GM23338 (cell line): ENCODE results near the gene GAPDH. TPM values are rescaled to one million over a fixed set of nuclear protein-coding genes. Genes with fewer than 3 reads are reported as not detected.

Experiments used
- ATAC-seq: fragments of 200-7000 bp; cut with Tn5 transposase; 3 replicates; pipeline ENCODE4 v1.9.1; 2020
- DNase-seq: peaks from one replicate; pipeline ENCODE4 v3.0.0-alpha.2; 2015; ENCODE audit warnings: low spot score
- H2AFZ ChIP-seq: fragments of 200-600 bp; sonication (generic); 2 replicates; pipeline ENCODE4 v1.8.0; 2016; ENCODE audit warnings: antibody characterized with exemption, mild to moderate bottlenecking, moderate library complexity
- H3F3A ChIP-seq: fragments of 200-600 bp; sonication (generic); replicated peaks from 2 replicates; pipeline ENCODE4 v1.8.0; 2017; ENCODE audit warnings: antibody characterized with exemption, mixed run types, low read depth
- H3K27ac ChIP-seq: fragments of 200-600 bp; sonication (generic); 2 replicates; pipeline ENCODE4 v1.6.1; 2016; ENCODE audit warnings: low read depth
- H3K27me3 ChIP-seq: fragments of 200-600 bp; sonication (generic); 2 replicates; pipeline ENCODE4 v1.8.0; 2016; ENCODE audit warnings: mild to moderate bottlenecking, mixed run types, moderate library complexity; ENCODE audit not compliant: insufficient read depth
- H3K36me3 ChIP-seq: fragments of 200-600 bp; sonication (generic); 2 replicates; pipeline ENCODE4 v1.8.0; 2016; ENCODE audit warnings: mild to moderate bottlenecking; ENCODE audit not compliant: insufficient read depth
- H3K4me1 ChIP-seq: fragments of 200-600 bp; sonication (generic); 2 replicates; pipeline ENCODE4 v1.8.0; 2016; ENCODE audit warnings: mild to moderate bottlenecking, moderate library complexity; ENCODE audit not compliant: insufficient read depth
- H3K4me2 ChIP-seq: fragments of 200-600 bp; sonication (generic); 2 replicates; pipeline ENCODE4 v1.7.1; 2017; ENCODE audit warnings: mixed run types
- H3K4me3 ChIP-seq: fragments of 200-600 bp; sonication (generic); 2 replicates; pipeline ENCODE4 v1.6.1; 2016; ENCODE audit warnings: mixed run types
- H3K79me2 ChIP-seq: fragments of 200-600 bp; sonication (generic); replicated peaks from 2 replicates; pipeline ENCODE4 v1.8.0; 2017; ENCODE audit warnings: mild to moderate bottlenecking; ENCODE audit not compliant: insufficient read depth
- H3K9me2 ChIP-seq: fragments of 200-600 bp; sonication (generic); 2 replicates; pipeline ENCODE4 v1.8.0; 2017; ENCODE audit not compliant: insufficient read depth
- H4K20me1 ChIP-seq: fragments of 200-600 bp; sonication (generic); replicated peaks from 2 replicates; pipeline ENCODE4 v1.8.0; 2017; ENCODE audit warnings: mild to moderate bottlenecking; ENCODE audit not compliant: insufficient read depth
- H3K27ac Mint-ChIP-seq: 2 replicates; pipeline ENCODE4 v1.8.0; 2020; ENCODE audit warnings: inconsistent platforms, mild to moderate bottlenecking, moderate library complexity, mixed read lengths
- H3K27me3 Mint-ChIP-seq: 3 replicates; pipeline ENCODE4 v1.8.0; 2022; ENCODE audit warnings: low read depth, mild to moderate bottlenecking, moderate library complexity, mixed read lengths, inconsistent platforms; ENCODE audit not compliant: insufficient read depth, poor library complexity
- H3K36me3 Mint-ChIP-seq: 3 replicates; pipeline ENCODE4 v1.8.0; 2021; ENCODE audit warnings: low read depth, mild to moderate bottlenecking, inconsistent platforms, moderate library complexity, mixed read lengths
- H3K4me1 Mint-ChIP-seq: 3 replicates; pipeline ENCODE4 v1.8.0; 2020; ENCODE audit warnings: mild to moderate bottlenecking, inconsistent platforms, mixed read lengths
- H3K4me3 Mint-ChIP-seq: 3 replicates; pipeline ENCODE4 v1.8.0; 2021; ENCODE audit warnings: moderate library complexity, mild to moderate bottlenecking, inconsistent platforms, mixed read lengths
- H3K9me3 Mint-ChIP-seq: 3 replicates; pipeline ENCODE4 v1.8.0; 2020; ENCODE audit warnings: moderate library complexity, mild to moderate bottlenecking, inconsistent platforms, mixed read lengths
- CREB1 ChIP-seq: fragments of 250-450 bp; sonication (Bioruptor Pico); IDR thresholded peaks from 2 replicates; pipeline ENCODE4 v1.5.0; 2020; ENCODE audit warnings: low read depth, mild to moderate bottlenecking, moderate library complexity
- EZH2 ChIP-seq: fragments of 200-600 bp; sonication (generic); IDR thresholded peaks from one replicate; pipeline ENCODE4 v1.8.0; 2017; ENCODE audit warnings: antibody characterized with exemption, mild to moderate bottlenecking, low read depth; ENCODE audit not compliant: unreplicated experiment
- EZH2phosphoT487 ChIP-seq: fragments of 200-600 bp; sonication (generic); IDR thresholded peaks from one replicate; pipeline ENCODE4 v1.8.1; 2018; ENCODE audit warnings: antibody characterized with exemption; ENCODE audit not compliant: unreplicated experiment
- NANOG ChIP-seq: IDR thresholded peaks from 2 replicates; pipeline ENCODE4 v1.6.1; 2016; ENCODE audit warnings: antibody characterized with exemption, borderline replicate concordance
- POLR2AphosphoS5 ChIP-seq: IDR thresholded peaks from 2 replicates; pipeline ENCODE4 v1.6.1; 2016; ENCODE audit warnings: antibody characterized with exemption, low read depth
- ZNF331 ChIP-seq: fragments of 250-450 bp; sonication (Bioruptor Pico); IDR thresholded peaks from 2 replicates; pipeline ENCODE4 v1.5.0; 2020; ENCODE audit warnings: low read depth, mild to moderate bottlenecking, moderate library complexity
- polyA plus RNA-seq: library from polyadenylated mRNA; unstranded; fragments of >200 nt; fragmentation: Nextera tagmentation; extraction: Ambion mirVana; gene quantifications from 2 replicates; pipeline ENCODE4 v1.2.1, GENCODE V29; 2016
- total RNA-seq: library from RNA; depleted of rRNA; stranded (reverse); fragments of >200 nt; shearing (Covaris generic); gene quantifications from 2 replicates; pipeline ENCODE4 v1.2.3, GENCODE V29; 2014
- TF ChIP-seq, protein P1 (sequence below), 2 experiments: fragments of 200-600 bp in 1 of 2; sonication (generic) in 1 of 2; conservative IDR thresholded peaks; 2 replicates each; pipeline versions ENCODE4 v1.5.1 to v1.6.1; 2016 to 2017; ENCODE audit warnings: antibody characterized with exemption in 2 of 2, low read depth in 2 of 2, mild to moderate bottlenecking in 2 of 2, moderate library complexity in 1 of 2
- TF ChIP-seq, protein P2 (sequence below): IDR thresholded peaks from 2 replicates; pipeline ENCODE4 v1.6.1; 2016; ENCODE audit warnings: antibody characterized with exemption

The GAPDH gene
- total and polyA plus RNA-seq, 2 experiments from 2014 or later = 5,853 to 6,219 TPM

DNA sequence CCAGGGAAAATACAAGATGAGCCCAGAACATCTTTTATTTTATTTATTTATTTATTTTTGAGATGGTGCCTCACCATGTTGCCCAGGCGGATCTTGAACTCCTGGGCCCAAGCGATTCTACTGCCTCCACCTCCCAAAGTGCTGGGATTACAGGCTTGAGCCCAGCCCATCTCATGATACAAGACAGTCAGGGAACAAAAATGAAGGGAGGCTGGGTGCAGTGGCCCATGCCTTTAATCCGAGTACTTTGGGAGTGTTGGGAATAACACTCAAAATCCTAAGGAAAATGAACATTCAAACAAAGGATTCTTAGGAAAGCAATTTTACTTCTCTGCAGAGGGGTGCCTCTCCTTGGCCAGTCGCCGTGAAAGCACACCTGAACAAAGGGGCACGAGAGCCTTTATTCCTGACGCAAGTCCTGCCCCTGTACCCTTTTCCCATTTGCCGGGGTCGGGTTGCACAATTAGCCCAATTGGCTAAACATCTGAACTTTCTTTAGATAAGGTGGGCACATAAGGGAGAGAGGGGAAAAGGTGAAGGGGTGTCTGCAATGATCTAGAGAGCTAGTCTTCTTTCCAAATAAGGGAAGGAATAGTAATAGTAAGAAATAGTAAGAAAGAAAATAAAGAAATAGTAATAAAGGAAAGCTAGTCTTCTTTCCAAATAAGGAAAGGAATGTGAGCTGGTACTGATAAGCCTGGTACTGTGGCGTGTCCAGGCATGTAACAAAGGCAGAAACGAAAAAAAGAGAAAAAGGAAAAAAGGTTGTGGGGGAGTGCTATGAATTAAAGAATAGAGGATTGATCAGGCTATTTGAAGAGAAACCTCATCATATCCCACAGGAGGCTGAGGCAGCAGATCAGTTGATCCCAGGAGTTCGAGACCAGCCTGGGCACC lies 27.0 kb upstream of the GAPDH start:
- peaks cover 54% of the 10 kb centered on the region for H3K36me3 Mint-ChIP-seq
- no peaks in the 10 kb centered on the region for H3K9me3 Mint-ChIP-seq
- no peaks in the 10 kb centered on the region for H3K27me3 ChIP-seq
- peak; percentile 90 for ATAC-seq
- 0 out of 2 replicates have a peak overlapping the region, but pooled peaks have one; percentile 7 for H3K4me2 ChIP-seq
- H3K27me3 Mint-ChIP-seq = peaks cover 1% of the 10 kb centered on the region
- peaks cover 7% of the 10 kb centered on the region; the same call in 1 of the 2 replicates for H3K4me1 ChIP-seq
- no peak overlapping the region for H2AFZ ChIP-seq
- peak; percentile 58 for DNase-seq
- H3K27ac Mint-ChIP-seq = peak overlapping the region; percentile 91
- H3K79me2 ChIP-seq = peaks cover 64% of the 10 kb centered on the region
- H3K4me3 Mint-ChIP-seq = no peak overlapping the region
- H3K4me3 ChIP-seq = no peak overlapping the region
- peak overlapping the region; percentile 55 for H3K27ac ChIP-seq
- peaks cover 42% of the 10 kb centered on the region for H3K36me3 ChIP-seq
- H3F3A ChIP-seq = no peaks in the 10 kb centered on the region
- peak; percentile 62 for TF ChIP-seq POLR2AphosphoS5
- TF ChIP-seq, protein P1, sequence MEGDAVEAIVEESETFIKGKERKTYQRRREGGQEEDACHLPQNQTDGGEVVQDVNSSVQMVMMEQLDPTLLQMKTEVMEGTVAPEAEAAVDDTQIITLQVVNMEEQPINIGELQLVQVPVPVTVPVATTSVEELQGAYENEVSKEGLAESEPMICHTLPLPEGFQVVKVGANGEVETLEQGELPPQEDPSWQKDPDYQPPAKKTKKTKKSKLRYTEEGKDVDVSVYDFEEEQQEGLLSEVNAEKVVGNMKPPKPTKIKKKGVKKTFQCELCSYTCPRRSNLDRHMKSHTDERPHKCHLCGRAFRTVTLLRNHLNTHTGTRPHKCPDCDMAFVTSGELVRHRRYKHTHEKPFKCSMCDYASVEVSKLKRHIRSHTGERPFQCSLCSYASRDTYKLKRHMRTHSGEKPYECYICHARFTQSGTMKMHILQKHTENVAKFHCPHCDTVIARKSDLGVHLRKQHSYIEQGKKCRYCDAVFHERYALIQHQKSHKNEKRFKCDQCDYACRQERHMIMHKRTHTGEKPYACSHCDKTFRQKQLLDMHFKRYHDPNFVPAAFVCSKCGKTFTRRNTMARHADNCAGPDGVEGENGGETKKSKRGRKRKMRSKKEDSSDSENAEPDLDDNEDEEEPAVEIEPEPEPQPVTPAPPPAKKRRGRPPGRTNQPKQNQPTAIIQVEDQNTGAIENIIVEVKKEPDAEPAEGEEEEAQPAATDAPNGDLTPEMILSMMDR (conservative IDR thresholded peaks at IDR 0.05; ENCODE audit: low read depth in 2 of 2) = no peak
- TF ChIP-seq, protein P2, sequence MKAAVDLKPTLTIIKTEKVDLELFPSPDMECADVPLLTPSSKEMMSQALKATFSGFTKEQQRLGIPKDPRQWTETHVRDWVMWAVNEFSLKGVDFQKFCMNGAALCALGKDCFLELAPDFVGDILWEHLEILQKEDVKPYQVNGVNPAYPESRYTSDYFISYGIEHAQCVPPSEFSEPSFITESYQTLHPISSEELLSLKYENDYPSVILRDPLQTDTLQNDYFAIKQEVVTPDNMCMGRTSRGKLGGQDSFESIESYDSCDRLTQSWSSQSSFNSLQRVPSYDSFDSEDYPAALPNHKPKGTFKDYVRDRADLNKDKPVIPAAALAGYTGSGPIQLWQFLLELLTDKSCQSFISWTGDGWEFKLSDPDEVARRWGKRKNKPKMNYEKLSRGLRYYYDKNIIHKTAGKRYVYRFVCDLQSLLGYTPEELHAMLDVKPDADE = no peak
- peaks cover 8% of the 10 kb centered on the region; the same call in 2 of the 3 replicates for H3K4me1 Mint-ChIP-seq
- no peaks in the 10 kb centered on the region for H3K9me2 ChIP-seq
- H4K20me1 ChIP-seq = peaks cover 10% of the 10 kb centered on the region

DNA sequence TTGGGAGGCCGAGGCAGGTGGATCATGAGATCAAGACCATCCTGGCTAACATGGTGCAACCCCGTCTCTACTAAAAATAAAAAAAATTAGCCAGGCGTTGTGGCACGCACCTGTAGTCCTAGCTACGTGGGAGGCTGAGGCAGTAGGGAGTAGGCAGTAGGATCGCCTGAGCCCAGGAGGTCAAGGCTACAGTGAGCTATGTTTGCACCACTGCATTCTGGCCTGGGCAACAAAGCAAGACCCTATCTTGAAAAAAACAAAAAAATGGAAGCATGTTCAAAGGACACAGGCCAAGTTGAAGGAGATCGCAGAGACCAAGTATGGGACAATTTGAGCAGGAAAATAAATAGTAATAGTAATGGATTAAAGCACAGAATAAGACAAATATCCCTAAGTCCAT lies 26.2 kb upstream of the GAPDH start:
- Mint-ChIP-seq H3K27me3 (peaks cover 1% of the 10 kb centered on the region), H3K36me3 (peaks cover 60% of the 10 kb centered on the region), H3K27ac (peak overlapping the region; percentile 91)

More for the DNA sequence above, 26.2 kb upstream of the GAPDH start:
- Mint-ChIP-seq H3K4me3 (no peak overlapping the region), H3K4me1 (peaks cover 8% of the 10 kb centered on the region; the same call in 2 of the 3 replicates), H3K9me3 (no peaks in the 10 kb centered on the region)
- Histone ChIP-seq H3K27me3 (no peaks in the 10 kb centered on the region), H2AFZ (no peak overlapping the region), H3K4me2 (no peak overlapping the region), H3K9me2 (no peaks in the 10 kb centered on the region), H3K27ac (peak overlapping the region; percentile 35), H3K4me3 (no peak overlapping the region), H4K20me1 (peaks cover 10% of the 10 kb centered on the region), H3K79me2 (peaks cover 57% of the 10 kb centered on the region), H3F3A (no peaks in the 10 kb centered on the region), H3K4me1 (peaks cover 7% of the 10 kb centered on the region; the same call in 1 of the 2 replicates), H3K36me3 (peaks cover 49% of the 10 kb centered on the region)
- ATAC-seq = peak; percentile 16; the same call in 2 of the 3 replicates
- TF ChIP-seq NANOG (no peak), ZNF331 (CRISPR knock-in tag) (no peak), EZH2 (no peak), EZH2phosphoT487 (no peak), CREB1 (CRISPR knock-in tag) (no peak)
- DNase-seq = no peak
